H9 (cell line): Measurements from ENCODE around the gene MAPK12. TPM values are rescaled to one million over a fixed set of nuclear protein-coding genes. Genes with fewer than 3 reads are reported as not detected.

Experiments
- DNase-seq: peaks from one replicate; pipeline ENCODE4 v3.0.0-alpha.2; 2017
- H2AFZ ChIP-seq: one replicate; pipeline ENCODE4 v1.6.1; 2013; ENCODE audit warnings: mild to moderate bottlenecking, low read length, control low read depth, moderate library complexity
- H2AK5ac ChIP-seq: 2 replicates; pipeline ENCODE4 v1.6.1; 2013; ENCODE audit warnings: low read length, control low read depth, mixed read lengths; ENCODE audit not compliant: insufficient read length
- H2BK120ac ChIP-seq: one replicate; pipeline ENCODE4 v1.6.1; 2013; ENCODE audit warnings: low read depth, mild to moderate bottlenecking, low read length, control low read depth, inconsistent platforms; ENCODE audit not compliant: poor library complexity, severe bottlenecking
- H2BK12ac ChIP-seq: 2 replicates; pipeline ENCODE4 v1.6.1; 2013; ENCODE audit warnings: low read length, control low read depth, mixed read lengths, low read depth; ENCODE audit not compliant: insufficient read length
- H2BK15ac ChIP-seq: 2 replicates; pipeline ENCODE4 v1.6.1; 2013; ENCODE audit warnings: low read depth, low read length, control low read depth
- H2BK20ac ChIP-seq: one replicate; pipeline ENCODE4 v1.6.1; 2013; ENCODE audit warnings: low read depth, mild to moderate bottlenecking, low read length, control low read depth, inconsistent platforms; ENCODE audit not compliant: poor library complexity, severe bottlenecking
- H2BK5ac ChIP-seq: 2 replicates; pipeline ENCODE4 v1.6.1; 2013; ENCODE audit warnings: low read length, control low read depth, mixed read lengths; ENCODE audit not compliant: insufficient read length
- H3K14ac ChIP-seq: 2 replicates; pipeline ENCODE4 v1.6.1; 2013; ENCODE audit warnings: low read length, control low read depth; ENCODE audit not compliant: insufficient read depth
- H3K18ac ChIP-seq: 2 replicates; pipeline ENCODE4 v1.6.1; 2013; ENCODE audit warnings: low read depth, mild to moderate bottlenecking, mixed read lengths, low read length, control low read depth; ENCODE audit not compliant: insufficient read length
- H3K23ac ChIP-seq: 2 replicates; pipeline ENCODE4 v1.6.1; 2013; ENCODE audit warnings: low read length, control low read depth, mixed read lengths, low read depth; ENCODE audit not compliant: insufficient read length
- H3K23me2 ChIP-seq: 2 replicates; pipeline ENCODE4 v1.6.1; 2013; ENCODE audit warnings: low read depth, mild to moderate bottlenecking, mixed read lengths, low read length, control low read depth; ENCODE audit not compliant: insufficient read length, poor library complexity, severe bottlenecking
- H3K27ac ChIP-seq: 2 replicates; pipeline ENCODE4 v1.5.1; 2013; ENCODE audit warnings: low read length, control low read depth, mixed read lengths, low read depth; ENCODE audit not compliant: insufficient read length
- H3K27me3 ChIP-seq: 2 replicates; pipeline ENCODE4 v1.6.1; 2013; ENCODE audit warnings: low read length, control low read depth, inconsistent platforms; ENCODE audit not compliant: insufficient read depth
- H3K4ac ChIP-seq: 2 replicates; pipeline ENCODE4 v1.6.1; 2013; ENCODE audit warnings: low read depth, mild to moderate bottlenecking, control low read depth, inconsistent platforms, low read length, moderate library complexity
- H3K4me1 ChIP-seq: 2 replicates; pipeline ENCODE4 v1.6.1; 2013; ENCODE audit warnings: low read length, control low read depth, inconsistent platforms; ENCODE audit not compliant: insufficient read depth
- H3K4me2 ChIP-seq: 2 replicates; pipeline ENCODE4 v1.6.1; 2013; ENCODE audit warnings: low read length, control low read depth, mixed read lengths; ENCODE audit not compliant: insufficient read length, insufficient read depth
- H3K56ac ChIP-seq: 2 replicates; pipeline ENCODE4 v1.6.1; 2013; ENCODE audit warnings: low read depth, mild to moderate bottlenecking, mixed read lengths, low read length, control low read depth; ENCODE audit not compliant: insufficient read length
- H3K79me1 ChIP-seq: 2 replicates; pipeline ENCODE4 v1.6.1; 2013; ENCODE audit warnings: low read depth, mild to moderate bottlenecking, moderate library complexity, low read length, control low read depth, inconsistent platforms; ENCODE audit not compliant: insufficient read depth, poor library complexity, severe bottlenecking
- H3K79me2 ChIP-seq: 2 replicates; pipeline ENCODE4 v1.6.1; 2013; ENCODE audit warnings: low read length, control low read depth, inconsistent platforms; ENCODE audit not compliant: insufficient read depth
- H3K9ac ChIP-seq: 2 replicates; pipeline ENCODE4 v1.6.1; 2013; ENCODE audit warnings: low read length, control low read depth, mixed read lengths; ENCODE audit not compliant: insufficient read length; ENCODE audit errors: extremely low read depth
- H3K9me3 ChIP-seq: one replicate; pipeline ENCODE4 v1.6.1; 2013; ENCODE audit warnings: low read depth, low read length, inconsistent platforms; ENCODE audit not compliant: control insufficient read depth
- H3T11ph ChIP-seq: one replicate; pipeline ENCODE4 v1.6.1; 2013; ENCODE audit warnings: mild to moderate bottlenecking, low read length, control low read depth, inconsistent platforms
- H4K20me1 ChIP-seq: one replicate; pipeline ENCODE4 v1.6.1; 2013; ENCODE audit not compliant: control insufficient read depth, insufficient read length, insufficient read depth
- H4K5ac ChIP-seq: 2 replicates; pipeline ENCODE4 v1.6.1; 2013; ENCODE audit warnings: low read depth, mild to moderate bottlenecking, mixed read lengths, low read length, control low read depth; ENCODE audit not compliant: insufficient read length
- H4K8ac ChIP-seq: replicated peaks from 2 replicates; pipeline ENCODE4 v1.6.1; 2013; ENCODE audit warnings: low read length, control low read depth, mixed read lengths, low read depth; ENCODE audit not compliant: insufficient read length
- H4K91ac ChIP-seq: 2 replicates; pipeline ENCODE4 v1.6.1; 2013; ENCODE audit warnings: low read depth, mild to moderate bottlenecking, moderate library complexity, mixed read lengths, low read length, control low read depth; ENCODE audit not compliant: insufficient read length
- H3K27ac Mint-ChIP-seq, 3 experiments: 2 replicates in 2 of 3; 3 replicates in 1 of 3; pipeline ENCODE4 v1.8.0; 2020 to 2021; ENCODE audit warnings: mixed read lengths in 3 of 3, mild to moderate bottlenecking in 1 of 3, moderate library complexity in 1 of 3
- H3K27me3 Mint-ChIP-seq: 2 replicates; pipeline ENCODE4 v1.8.0; 2021; ENCODE audit warnings: low read depth, mild to moderate bottlenecking, moderate library complexity, mixed read lengths
- H3K36me3 Mint-ChIP-seq, 3 experiments: 2 replicates in 2 of 3; 3 replicates in 1 of 3; pipeline ENCODE4 v1.8.0; 2020 to 2021; ENCODE audit warnings: low read depth in 3 of 3, mixed read lengths in 3 of 3; ENCODE audit not compliant: insufficient read depth in 1 of 3
- H3K4me1 Mint-ChIP-seq, 2 experiments: 2 replicates each; pipeline ENCODE4 v1.8.0; 2020; ENCODE audit warnings: mixed read lengths in 2 of 2
- H3K4me3 Mint-ChIP-seq, 2 experiments: 2 replicates in 1 of 2; 3 replicates in 1 of 2; pipeline ENCODE4 v1.8.0; 2020 to 2021; ENCODE audit warnings: mild to moderate bottlenecking in 2 of 2, mixed read lengths in 2 of 2, moderate library complexity in 1 of 2
- H3K9me3 Mint-ChIP-seq, 2 experiments: 2 replicates in 1 of 2; 3 replicates in 1 of 2; pipeline ENCODE4 v1.8.0; 2020; ENCODE audit warnings: mild to moderate bottlenecking in 2 of 2, mixed read lengths in 2 of 2, moderate library complexity in 1 of 2
- CTCF ChIP-seq: fragments of 200-600 bp; sonication (generic); conservative IDR thresholded peaks from 3 replicates; pipeline ENCODE4 v1.8.0; 2021; ENCODE audit warnings: antibody characterized with exemption, mild to moderate bottlenecking
- WGBS: extraction: QIAGEN DNeasy Blood & Tissue Kit; methylation state at CpG from one replicate; pipeline ENCODE4 v1.1.7; 2013; ENCODE audit warnings: missing lambda C conversion rate, low lambda C conversion rate, mixed read lengths; ENCODE audit not compliant: insufficient read length; ENCODE audit errors: extremely low coverage; 5-methylcytosine and 5-hydroxymethylcytosine counted together
- total RNA-seq: library from RNA; stranded (reverse); gene quantifications from 2 replicates; pipeline ENCODE4 v1.2.1, GENCODE V29; 2021

MAPK12 gene
- total RNA-seq, 1 experiment from 2014 or later: 31.3 TPM

DNA sequence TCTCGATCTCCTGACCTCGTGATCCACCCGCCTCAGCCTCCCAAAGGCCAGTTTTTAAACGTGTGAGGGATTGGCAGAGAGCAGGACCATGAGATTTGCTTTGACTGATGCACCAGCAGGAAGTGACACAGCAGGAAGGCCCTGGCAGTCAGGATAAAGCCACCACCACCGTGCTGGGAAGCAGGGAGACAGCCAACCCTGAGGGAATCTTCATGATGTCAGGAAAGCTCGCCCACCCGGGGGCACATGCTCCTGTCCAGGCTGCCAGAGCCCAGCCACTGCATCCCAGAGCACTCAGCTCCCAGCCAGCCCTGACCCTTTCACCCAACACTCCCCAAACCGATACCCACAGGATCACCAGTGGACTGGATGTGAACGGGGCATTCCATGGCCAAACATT, 22.7 kb downstream of the MAPK12 start:
- Histone ChIP-seq H3K79me2 (peaks cover under 1% of the 10 kb centered on the region; the same call in 1 of the 2 replicates), H3T11ph (no peak overlapping the region), H3K79me1 (no peaks in the 10 kb centered on the region), H4K5ac (no peak overlapping the region), H2BK5ac (no peak overlapping the region), H2AFZ (no peak overlapping the region), H4K91ac (no peak overlapping the region), H3K56ac (no peak overlapping the region), H2BK12ac (no peak overlapping the region), H4K20me1 (peaks cover 6% of the 10 kb centered on the region), H3K27ac (no peak overlapping the region), H3K9ac (no peak overlapping the region), H3K14ac (no peak overlapping the region), H3K4me1 (no peaks in the 10 kb centered on the region; the same call in 1 of the 2 replicates), H3K23ac (no peak overlapping the region), H4K8ac (no peak overlapping the region), H2BK20ac (no peak overlapping the region), H2BK15ac (no peak overlapping the region), H3K4me2 (no peak overlapping the region), H3K4ac (no peak overlapping the region), H3K18ac (no peak overlapping the region), H2AK5ac (no peak overlapping the region), H3K23me2 (peaks cover 2% of the 10 kb centered on the region), H3K9me3 (no peaks in the 10 kb centered on the region), H3K27me3 (no peaks in the 10 kb centered on the region), H2BK120ac (no peak overlapping the region)
- Mint-ChIP-seq H3K36me3 (peaks cover 12 to 25% (median 25%) of the 10 kb centered on the region in 3 experiments), H3K27me3 (no peaks in the 10 kb centered on the region), H3K27ac (no peak overlapping the region), H3K4me1 (peaks cover 21 to 24% of the 10 kb centered on the region in 2 experiments), H3K4me3 (no peak overlapping the region), H3K9me3 (peaks cover 6 to 10% of the 10 kb centered on the region in 2 experiments; a peak in 4 of 5 replicates)
- DNase-seq: no peak
- WGBS: no CpG with 5 or more reads among the region's 9 CpGs
- TF ChIP-seq CTCF: no peak
